GM21447 (cell line): Measurements from ENCODE around the gene RNF157.
A peak's percentile ranks its signal among the peaks of the same experiment; 100 is the strongest.

Source experiments
- ATAC-seq: cut with Tn5 transposase; IDR thresholded peaks from one replicate; pipeline ENCODE4 v1.9.1; 2021; ENCODE audit not compliant: unreplicated experiment

Gene RNF157

GRCh38 chr17:76240461-76241203, at the start of gene RNF157:
Gene RNF157, minus strand, starts transcription at chr17:76240493. Its CDS starts 253 bp downstream, at chr17:76240240.
- peak; percentile 68 for ATAC-seq

- no peak for ATAC-seq
These were observed 41.5 kb upstream of the RNF157 start for GRCh38 chr17:76281573-76282371.

DNA sequence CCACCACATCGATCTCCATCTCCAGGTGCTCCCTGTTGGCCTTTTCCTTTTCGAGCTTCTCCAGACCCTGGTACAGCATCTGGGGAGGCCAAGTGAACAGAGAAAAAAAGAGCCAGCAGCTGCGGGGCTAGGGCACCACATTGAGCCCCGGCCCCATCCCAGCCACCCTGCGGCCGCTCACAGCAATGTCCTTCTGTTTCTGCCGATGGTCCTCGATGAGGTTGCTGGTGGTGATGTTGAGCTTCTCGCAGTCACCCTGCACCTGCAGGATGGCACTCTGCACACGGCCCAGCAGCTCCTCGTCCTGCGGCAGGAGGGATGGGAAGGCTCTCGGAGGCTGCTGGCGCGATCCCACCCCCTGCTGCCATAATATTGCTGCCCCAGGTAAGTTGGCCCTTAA, 40.4 kb upstream of the RNF157 start:
- no peak for ATAC-seq

- no peak for ATAC-seq
These were observed 39.5 kb upstream of the RNF157 start for GRCh38 chr17:76279742-76280287.

- no peak for ATAC-seq
These were observed 38.9 kb upstream of the RNF157 start for GRCh38 chr17:76278952-76279741.

- no peak for ATAC-seq
These were observed 38.1 kb upstream of the RNF157 start for GRCh38 chr17:76278268-76278908.

DNA sequence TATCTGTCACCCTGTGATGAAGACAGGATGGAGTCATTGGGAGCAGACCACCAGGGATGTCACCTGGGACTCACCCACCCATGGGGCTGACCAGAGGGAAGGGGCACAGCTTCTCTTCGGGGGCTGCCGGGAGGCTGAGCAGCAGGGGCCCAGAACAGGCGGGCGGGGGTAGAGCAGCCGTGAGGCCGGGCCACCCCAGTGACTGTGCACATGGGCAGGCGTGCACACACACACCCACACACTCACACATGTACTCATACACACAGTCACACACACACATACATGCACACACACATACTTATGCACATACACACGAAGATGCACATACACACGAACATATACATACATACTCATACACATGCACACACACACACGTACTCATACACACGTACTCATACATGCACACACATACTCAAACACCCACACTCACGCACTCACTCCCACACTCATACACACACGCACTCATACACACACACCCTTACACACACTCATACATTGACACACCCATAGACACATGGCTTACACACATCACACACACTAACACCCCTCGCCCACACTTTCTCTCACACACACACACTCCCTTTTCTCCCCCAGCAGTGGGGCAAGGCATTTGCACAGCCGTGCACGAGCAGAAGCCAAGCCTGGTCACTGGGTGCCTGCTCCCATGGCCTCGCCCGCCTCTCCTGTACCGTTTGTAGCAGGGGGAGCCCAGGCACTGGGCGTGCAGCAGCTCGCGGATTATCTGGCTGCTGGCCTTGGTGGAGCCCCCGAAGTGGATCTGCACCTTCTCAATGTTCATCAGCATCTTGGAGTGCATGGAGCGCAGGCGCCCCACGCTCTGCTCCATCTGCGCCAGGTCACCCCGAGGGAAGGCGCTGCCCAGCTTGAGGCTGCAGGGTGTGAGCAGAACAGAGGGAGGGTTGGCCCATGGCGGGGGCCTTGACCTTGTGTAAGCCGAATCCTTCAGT, 37.3 kb upstream of the RNF157 start:
- no peak for ATAC-seq

DNA sequence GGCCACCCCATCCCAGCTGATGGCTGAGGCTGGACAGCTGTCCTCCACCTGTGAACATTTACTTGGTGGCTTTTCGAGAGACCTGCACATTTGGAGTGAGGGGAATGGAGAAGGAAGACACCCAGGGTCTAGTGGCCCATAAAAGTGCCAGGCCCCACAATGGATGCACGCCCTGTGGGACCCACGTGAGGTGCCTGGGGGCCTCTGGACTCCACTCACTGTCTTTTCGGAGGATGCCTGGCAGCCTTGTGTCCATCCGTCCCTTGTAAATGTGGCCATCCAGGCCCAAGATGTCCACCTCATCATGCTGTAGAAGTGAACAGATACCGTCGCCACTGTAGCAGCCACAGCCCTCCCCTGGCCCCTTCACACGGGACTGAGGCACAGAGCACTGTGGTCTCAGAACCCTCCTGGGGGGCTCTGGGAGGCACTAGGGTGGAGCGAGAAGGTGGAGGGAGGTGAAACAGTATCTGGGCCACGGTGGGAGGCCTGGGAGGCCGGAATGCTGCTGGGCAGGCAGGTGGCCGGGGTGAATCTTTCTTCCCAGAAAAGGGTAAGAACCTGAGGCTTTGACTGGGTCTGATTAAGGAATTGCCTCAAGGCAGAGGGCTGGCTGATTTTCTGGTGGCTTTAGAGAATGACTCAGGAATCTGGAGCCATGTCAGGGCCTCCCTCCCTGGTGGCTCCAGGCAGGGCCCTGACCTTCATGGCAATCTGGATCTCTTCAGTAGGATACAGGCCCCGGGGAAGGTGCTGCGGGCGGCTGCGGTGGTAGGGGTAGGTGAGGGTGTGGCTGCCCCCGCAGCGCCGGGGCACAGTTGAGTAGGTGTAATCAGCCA, 36.4 kb upstream of the RNF157 start:
- no peak for ATAC-seq

DNA sequence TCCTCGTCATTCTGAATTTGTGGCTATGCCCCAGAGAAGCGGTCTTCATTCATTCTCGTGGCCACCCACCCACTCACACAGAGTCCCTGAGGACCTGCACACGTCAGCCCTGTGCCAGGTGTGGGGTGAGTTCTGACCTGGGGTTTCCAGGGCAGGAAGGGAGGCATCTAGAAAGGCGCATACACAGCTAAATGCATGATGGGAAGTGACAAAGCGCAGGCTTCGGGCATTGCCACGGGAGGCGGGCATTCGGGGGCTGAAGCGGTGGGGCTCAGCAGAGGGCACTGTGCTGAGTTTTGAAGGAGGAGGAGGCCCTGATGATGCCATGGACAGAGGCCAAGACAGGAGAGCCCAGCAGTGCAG, 35.8 kb upstream of the RNF157 start:
- no peak for ATAC-seq

DNA sequence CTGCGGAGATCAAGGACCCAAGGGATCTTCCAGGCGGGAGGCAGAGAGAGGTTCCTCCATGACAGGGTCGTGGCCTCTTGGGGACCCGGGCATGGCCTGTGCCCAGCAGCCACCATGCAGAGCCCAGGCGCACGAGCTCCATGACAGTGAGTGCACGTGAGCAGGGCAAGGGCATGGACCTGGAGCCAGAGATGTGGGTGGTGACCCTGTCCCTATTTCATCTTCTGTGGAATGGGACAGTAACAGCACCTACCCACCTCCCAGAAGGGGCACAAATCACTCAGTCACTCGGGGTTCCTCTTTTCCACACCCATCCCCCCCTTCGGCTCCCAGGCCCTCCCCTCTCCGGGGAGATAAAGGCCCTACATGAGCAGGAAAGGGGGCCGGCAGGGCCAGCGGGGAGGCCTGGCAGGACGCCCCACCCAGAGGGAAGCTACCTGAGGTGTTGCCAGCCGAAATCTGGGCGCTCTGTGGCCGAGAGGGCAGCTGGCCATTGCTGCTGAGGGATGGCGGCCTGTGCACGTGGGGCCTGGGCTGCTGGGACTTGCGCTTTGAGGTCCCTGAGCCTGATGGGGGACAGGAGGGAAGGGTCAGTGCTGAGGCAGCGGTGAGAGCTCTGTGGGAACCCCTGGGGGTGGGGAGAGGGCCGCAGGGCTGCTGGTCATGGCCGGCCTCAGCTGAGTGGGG, 35.2 kb upstream of the RNF157 start:
- ATAC-seq, result no peak

GRCh38 chr17:76274112-76274956, 34.0 kb upstream of the RNF157 start:
- ATAC-seq, result no peak

GRCh38 chr17:76273445-76274111, 33.3 kb upstream of the RNF157 start:
- no peak for ATAC-seq

DNA sequence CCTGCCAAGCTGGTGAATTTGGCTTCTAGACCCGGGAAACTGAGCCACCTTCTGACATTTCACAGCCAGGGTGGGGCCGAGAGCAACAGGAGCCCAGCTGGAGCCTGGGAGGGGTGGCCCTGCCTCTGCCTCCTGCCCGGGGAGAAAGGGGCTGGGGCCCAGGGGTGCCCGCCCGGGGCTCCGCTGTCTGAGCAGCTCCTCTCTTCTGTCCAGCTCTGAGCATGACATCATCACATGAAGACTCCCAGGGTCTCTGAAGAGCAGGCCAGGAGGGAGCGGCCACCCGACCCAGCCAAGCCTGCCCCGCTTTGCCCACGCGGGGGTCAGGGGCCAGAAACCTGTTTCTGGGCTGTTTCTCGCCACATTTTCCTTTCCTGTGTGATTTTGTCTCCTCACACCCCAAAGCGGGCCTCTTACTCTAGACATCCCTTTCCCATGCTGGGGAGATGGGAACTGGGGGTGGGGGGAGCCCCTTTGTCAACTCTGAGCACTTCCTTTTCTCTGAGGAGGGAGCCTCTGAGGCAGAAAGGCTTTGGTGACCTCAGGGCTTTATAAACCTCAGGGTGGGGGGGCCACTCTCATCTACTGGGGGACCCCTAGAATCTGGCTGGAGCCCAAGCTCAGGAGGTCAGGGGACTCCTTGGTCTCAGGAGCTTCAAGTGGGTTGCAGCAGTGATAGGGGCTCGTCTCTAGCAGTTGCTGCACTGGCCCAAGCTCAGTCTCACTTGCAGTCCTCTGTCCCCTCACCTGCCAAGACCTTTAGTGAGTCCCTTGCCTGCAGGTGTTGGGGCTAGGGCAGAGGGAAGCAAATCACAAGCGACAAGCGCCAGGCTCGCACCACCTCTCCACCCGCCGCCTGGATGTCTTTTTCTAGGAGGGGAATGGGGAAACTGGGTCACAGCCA, 32.5 kb upstream of the RNF157 start:
- peak; percentile 17 for ATAC-seq

GRCh38 chr17:76271669-76272540, 31.6 kb upstream of the RNF157 start:
- peak; percentile 49 for ATAC-seq
